Measurements from ENCODE around the gene NRL.

GRCh38 chr14:24054324-24054641, 60.5 kb downstream of the NRL start:
- TF ChIP-seq, protein P1, sequence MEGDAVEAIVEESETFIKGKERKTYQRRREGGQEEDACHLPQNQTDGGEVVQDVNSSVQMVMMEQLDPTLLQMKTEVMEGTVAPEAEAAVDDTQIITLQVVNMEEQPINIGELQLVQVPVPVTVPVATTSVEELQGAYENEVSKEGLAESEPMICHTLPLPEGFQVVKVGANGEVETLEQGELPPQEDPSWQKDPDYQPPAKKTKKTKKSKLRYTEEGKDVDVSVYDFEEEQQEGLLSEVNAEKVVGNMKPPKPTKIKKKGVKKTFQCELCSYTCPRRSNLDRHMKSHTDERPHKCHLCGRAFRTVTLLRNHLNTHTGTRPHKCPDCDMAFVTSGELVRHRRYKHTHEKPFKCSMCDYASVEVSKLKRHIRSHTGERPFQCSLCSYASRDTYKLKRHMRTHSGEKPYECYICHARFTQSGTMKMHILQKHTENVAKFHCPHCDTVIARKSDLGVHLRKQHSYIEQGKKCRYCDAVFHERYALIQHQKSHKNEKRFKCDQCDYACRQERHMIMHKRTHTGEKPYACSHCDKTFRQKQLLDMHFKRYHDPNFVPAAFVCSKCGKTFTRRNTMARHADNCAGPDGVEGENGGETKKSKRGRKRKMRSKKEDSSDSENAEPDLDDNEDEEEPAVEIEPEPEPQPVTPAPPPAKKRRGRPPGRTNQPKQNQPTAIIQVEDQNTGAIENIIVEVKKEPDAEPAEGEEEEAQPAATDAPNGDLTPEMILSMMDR (IDR thresholded peaks at IDR 0.05; ENCODE audit: low read length) = no peak
- TF ChIP-seq EZH2 (optimal IDR thresholded peaks at IDR 0.05; ENCODE audit: low read depth, low read length) = no peak

Measured in MM.1S (cell line).